ENCODE results near the gene OXSM. TPM values are rescaled to one million over a fixed set of nuclear protein-coding genes. Genes with fewer than 3 reads are reported as not detected.
A peak's percentile ranks its signal among the peaks of the same experiment; 100 is the strongest.

The OXSM gene
- total and polyA plus RNA-seq, 10 of the 15 experiments (the other 5 are each of a cell fraction or from before 2014, with no cell fraction given) = 12.9 to 37.5 (median 22.1) TPM

DNA sequence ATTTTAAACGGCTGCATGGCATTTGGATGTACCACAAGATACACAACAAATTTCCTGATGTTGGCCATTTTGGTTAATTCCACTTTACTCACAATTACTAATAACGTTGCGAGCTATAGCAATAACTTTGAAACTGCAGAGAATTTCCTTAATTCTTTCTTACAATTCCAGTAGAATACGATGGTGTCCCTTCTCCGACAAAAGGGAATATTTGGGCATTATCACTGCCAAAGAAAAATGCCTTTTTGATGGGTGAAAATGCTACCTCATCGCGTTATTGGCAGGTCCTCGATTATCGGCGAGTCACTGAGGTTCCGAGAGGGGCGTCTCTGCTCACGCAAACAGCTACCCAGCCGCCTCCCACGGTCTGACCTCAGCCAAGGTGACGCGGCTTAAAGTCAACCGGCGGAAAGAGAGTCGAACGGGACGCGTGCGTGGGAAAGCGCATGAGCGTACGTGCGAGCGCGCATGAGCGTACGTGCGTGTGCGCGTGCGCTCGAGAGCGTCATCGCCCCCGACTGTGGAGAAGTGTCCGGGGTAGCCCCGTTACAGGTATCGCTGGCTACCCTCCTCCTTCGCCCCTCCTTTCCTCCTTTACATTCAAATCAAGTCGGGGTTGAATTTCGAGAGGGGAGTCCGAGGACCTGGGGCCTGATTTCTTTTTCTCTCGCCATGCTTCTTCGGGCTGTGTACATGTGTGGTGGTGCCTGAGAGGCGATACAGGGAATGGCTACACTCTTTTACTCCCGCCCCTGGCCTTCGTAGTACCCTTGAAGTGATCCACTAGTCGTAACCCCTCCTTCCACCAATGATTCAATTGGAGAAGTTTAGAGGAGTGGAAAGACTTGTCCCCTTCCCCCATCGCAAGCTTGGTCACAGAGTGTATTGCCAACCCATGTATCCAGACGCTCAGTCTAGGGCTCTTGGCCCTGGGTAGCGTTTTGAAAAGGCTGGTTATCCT, at the start of gene OXSM (continued):
- 0 out of 2 replicates have a peak, but pooled peaks have one; percentile 38 for TF ChIP-seq MEF2A (IDR thresholded peaks at IDR 0.05; ENCODE audit: insufficient read depth, low read depth, low read length)
- TF ChIP-seq SPI1 (IDR thresholded peaks at IDR 0.05; ENCODE audit: borderline replicate concordance, insufficient read depth, low read depth, low read length) = no peak
- no peak for TF ChIP-seq SREBF2 (IDR thresholded peaks at IDR 0.05; ENCODE audit: low read length)
- peak; percentile 89 for TF ChIP-seq NBN (IDR thresholded peaks at IDR 0.05)
- 0 out of 2 replicates have a peak, but pooled peaks have one; percentile 4 for TF ChIP-seq TARDBP (IDR thresholded peaks at IDR 0.05; ENCODE audit: borderline replicate concordance)
- no peak; the same call in 1 of the 2 replicates for TF ChIP-seq IRF3 (IDR thresholded peaks at IDR 0.05)
- TF ChIP-seq, protein P1, sequence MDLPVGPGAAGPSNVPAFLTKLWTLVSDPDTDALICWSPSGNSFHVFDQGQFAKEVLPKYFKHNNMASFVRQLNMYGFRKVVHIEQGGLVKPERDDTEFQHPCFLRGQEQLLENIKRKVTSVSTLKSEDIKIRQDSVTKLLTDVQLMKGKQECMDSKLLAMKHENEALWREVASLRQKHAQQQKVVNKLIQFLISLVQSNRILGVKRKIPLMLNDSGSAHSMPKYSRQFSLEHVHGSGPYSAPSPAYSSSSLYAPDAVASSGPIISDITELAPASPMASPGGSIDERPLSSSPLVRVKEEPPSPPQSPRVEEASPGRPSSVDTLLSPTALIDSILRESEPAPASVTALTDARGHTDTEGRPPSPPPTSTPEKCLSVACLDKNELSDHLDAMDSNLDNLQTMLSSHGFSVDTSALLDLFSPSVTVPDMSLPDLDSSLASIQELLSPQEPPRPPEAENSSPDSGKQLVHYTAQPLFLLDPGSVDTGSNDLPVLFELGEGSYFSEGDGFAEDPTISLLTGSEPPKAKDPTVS (IDR thresholded peaks at IDR 0.05; ENCODE audit: low read depth, low read length) = 0 out of 2 replicates have a peak, but pooled peaks have one; percentile 18
- no peak for TF ChIP-seq NFYA (IDR thresholded peaks at IDR 0.05; ENCODE audit: borderline replicate concordance, low read depth, low read length)
- TF ChIP-seq PAX8 (IDR thresholded peaks at IDR 0.05) = no peak
- TF ChIP-seq ETV6 (conservative IDR thresholded peaks at IDR 0.05 in 1 of 2, IDR thresholded peaks at IDR 0.05 in 1 of 2; ENCODE audit: borderline replicate concordance in 1 of 2, low read depth in 1 of 2) = no peak
- no peak for TF ChIP-seq ZNF592 (IDR thresholded peaks at IDR 0.05)
- TF ChIP-seq, protein P2, sequence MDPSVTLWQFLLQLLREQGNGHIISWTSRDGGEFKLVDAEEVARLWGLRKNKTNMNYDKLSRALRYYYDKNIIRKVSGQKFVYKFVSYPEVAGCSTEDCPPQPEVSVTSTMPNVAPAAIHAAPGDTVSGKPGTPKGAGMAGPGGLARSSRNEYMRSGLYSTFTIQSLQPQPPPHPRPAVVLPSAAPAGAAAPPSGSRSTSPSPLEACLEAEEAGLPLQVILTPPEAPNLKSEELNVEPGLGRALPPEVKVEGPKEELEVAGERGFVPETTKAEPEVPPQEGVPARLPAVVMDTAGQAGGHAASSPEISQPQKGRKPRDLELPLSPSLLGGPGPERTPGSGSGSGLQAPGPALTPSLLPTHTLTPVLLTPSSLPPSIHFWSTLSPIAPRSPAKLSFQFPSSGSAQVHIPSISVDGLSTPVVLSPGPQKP (IDR thresholded peaks at IDR 0.05; ENCODE audit: low read depth, low read length) = no peak
- peak; percentile 64 for TF ChIP-seq SMAD1 (IDR thresholded peaks at IDR 0.05; ENCODE audit: low read depth, partially characterized antibody)
- TF ChIP-seq, protein P3, sequence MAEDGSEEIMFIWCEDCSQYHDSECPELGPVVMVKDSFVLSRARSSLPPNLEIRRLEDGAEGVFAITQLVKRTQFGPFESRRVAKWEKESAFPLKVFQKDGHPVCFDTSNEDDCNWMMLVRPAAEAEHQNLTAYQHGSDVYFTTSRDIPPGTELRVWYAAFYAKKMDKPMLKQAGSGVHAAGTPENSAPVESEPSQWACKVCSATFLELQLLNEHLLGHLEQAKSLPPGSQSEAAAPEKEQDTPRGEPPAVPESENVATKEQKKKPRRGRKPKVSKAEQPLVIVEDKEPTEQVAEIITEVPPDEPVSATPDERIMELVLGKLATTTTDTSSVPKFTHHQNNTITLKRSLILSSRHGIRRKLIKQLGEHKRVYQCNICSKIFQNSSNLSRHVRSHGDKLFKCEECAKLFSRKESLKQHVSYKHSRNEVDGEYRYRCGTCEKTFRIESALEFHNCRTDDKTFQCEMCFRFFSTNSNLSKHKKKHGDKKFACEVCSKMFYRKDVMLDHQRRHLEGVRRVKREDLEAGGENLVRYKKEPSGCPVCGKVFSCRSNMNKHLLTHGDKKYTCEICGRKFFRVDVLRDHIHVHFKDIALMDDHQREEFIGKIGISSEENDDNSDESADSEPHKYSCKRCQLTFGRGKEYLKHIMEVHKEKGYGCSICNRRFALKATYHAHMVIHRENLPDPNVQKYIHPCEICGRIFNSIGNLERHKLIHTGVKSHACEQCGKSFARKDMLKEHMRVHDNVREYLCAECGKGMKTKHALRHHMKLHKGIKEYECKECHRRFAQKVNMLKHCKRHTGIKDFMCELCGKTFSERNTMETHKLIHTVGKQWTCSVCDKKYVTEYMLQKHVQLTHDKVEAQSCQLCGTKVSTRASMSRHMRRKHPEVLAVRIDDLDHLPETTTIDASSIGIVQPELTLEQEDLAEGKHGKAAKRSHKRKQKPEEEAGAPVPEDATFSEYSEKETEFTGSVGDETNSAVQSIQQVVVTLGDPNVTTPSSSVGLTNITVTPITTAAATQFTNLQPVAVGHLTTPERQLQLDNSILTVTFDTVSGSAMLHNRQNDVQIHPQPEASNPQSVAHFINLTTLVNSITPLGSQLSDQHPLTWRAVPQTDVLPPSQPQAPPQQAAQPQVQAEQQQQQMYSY (CRISPR knock-in tag; IDR thresholded peaks at IDR 0.05) = no peak
